Activated T-helper 2 cell treated with anti-CD3 and anti-CD28 coated beads, Interferon-gamma antibody, Interleukin-2, Interleukin-4, amounts not matched to agents 10 μg/mL and 5 μg/mL and 100 μg/mL, durations not matched to agents 14 hours and 24 hours and 36 hours (primary cell): ENCODE results near the gene SPP1. TPM values are rescaled to one million over a fixed set of nuclear protein-coding genes. Genes with fewer than 3 reads are reported as not detected.
"Not testable (repeated sequence)": the region's sequence is repeated elsewhere in the genome, so short reads cannot be mapped to it uniquely, and the experiment has no call there.

Source experiments
- DNase-seq: peaks from one replicate; pipeline ENCODE4 v3.0.0; 2021; ENCODE audit warnings: low spot score
- H3K27ac Mint-ChIP-seq: one replicate; pipeline ENCODE4 v1.8.0; 2021; ENCODE audit warnings: mixed read lengths
- H3K27me3 Mint-ChIP-seq: one replicate; pipeline ENCODE4 v1.8.0; 2021; ENCODE audit warnings: low read depth, mixed read lengths
- H3K36me3 Mint-ChIP-seq: one replicate; pipeline ENCODE4 v1.8.0; 2021; ENCODE audit warnings: low read depth, mixed read lengths
- H3K4me1 Mint-ChIP-seq: one replicate; pipeline ENCODE4 v1.8.0; 2021; ENCODE audit warnings: low read depth, mixed read lengths
- H3K4me3 Mint-ChIP-seq: one replicate; pipeline ENCODE4 v1.8.0; 2021; ENCODE audit warnings: low read depth, mild to moderate bottlenecking, moderate library complexity, mixed read lengths
- H3K9me3 Mint-ChIP-seq: one replicate; pipeline ENCODE4 v1.8.0; 2021; ENCODE audit warnings: mixed read lengths
- intact Hi-C: fragments of 100-400 bp; cut with micrococcal nuclease; formaldehyde crosslinking; loops from one replicate; pipeline ENCODE4 v1.15.1; 2023
- total RNA-seq: library from RNA; stranded (reverse); gene quantifications from 2 replicates; pipeline ENCODE4 v1.2.3, GENCODE V29; 2022

The SPP1 gene
- total RNA-seq, 1 donor from 2014 or later: 0.43 TPM

DNA sequence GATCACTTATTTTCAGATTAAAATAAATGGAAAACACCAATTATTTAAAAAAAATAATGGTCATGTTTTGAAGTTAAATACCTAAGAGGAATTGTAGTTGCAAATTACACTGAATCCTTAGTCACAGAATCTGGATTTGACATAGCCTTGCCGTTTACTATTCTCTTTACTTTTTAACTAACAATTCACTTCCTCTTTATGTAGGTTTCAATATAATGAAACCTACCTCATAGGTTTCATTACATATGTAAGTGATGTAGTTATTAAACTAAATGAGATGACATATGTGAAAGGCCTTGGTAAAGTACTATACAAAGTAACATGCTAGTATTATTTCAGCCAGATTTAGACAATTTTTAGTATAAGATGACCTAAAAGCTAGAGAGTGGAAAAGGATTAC is 6.5 kb downstream of the SPP1 start:
- peaks cover 36% of the 10 kb centered on the region for H3K27me3 Mint-ChIP-seq
- H3K4me3 Mint-ChIP-seq: no peak overlapping the region
- H3K9me3 Mint-ChIP-seq: no peaks in the 10 kb centered on the region
- no peaks in the 10 kb centered on the region for H3K36me3 Mint-ChIP-seq
- DNase-seq: no peak
- intact Hi-C loops: no loop called here
- no peaks in the 10 kb centered on the region for H3K4me1 Mint-ChIP-seq
- no peak overlapping the region for H3K27ac Mint-ChIP-seq

DNA sequence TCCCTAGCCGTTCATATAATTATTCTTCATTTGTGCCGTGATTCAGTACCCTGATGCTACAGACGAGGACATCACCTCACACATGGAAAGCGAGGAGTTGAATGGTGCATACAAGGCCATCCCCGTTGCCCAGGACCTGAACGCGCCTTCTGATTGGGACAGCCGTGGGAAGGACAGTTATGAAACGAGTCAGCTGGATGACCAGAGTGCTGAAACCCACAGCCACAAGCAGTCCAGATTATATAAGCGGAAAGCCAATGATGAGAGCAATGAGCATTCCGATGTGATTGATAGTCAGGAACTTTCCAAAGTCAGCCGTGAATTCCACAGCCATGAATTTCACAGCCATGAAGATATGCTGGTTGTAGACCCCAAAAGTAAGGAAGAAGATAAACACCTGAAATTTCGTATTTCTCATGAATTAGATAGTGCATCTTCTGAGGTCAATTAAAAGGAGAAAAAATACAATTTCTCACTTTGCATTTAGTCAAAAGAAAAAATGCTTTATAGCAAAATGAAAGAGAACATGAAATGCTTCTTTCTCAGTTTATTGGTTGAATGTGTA is 7.0 kb downstream of the SPP1 start:
- intact Hi-C loops: no loop called here
- no peaks in the 10 kb centered on the region for H3K4me1 Mint-ChIP-seq
- DNase-seq: no peak
- peaks cover 37% of the 10 kb centered on the region for H3K27me3 Mint-ChIP-seq
- H3K9me3 Mint-ChIP-seq: no peaks in the 10 kb centered on the region
- no peak overlapping the region for H3K4me3 Mint-ChIP-seq
- no peak overlapping the region for H3K27ac Mint-ChIP-seq
- no peaks in the 10 kb centered on the region for H3K36me3 Mint-ChIP-seq

DNA sequence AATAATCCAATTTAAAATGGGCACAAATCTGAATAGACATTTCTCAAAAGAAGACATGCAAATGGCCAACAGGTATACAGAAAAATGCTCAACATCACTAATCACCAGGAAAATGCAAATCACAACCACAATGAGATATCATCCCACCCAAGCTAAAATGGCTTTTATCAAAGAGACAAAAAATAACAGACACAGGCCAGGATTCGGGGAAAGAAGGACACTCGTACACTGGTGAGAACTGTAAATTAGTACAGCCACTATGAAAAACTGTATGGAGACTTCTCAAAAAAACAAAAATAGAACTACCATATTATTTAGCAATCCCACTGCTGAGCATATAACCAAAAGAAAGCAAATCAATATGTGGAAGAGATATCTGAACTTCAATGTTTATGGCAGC is 8.5 kb downstream of the SPP1 start:
- H3K4me3 Mint-ChIP-seq: no peak overlapping the region
- no peak overlapping the region for H3K27ac Mint-ChIP-seq
- intact Hi-C loops: loop anchor here (2.0 kb wide), 2 partner anchors 135 to 305 kb away; no protein-coding TSS in a partner anchor
- H3K4me1 Mint-ChIP-seq: no peaks in the 10 kb centered on the region
- no peak for DNase-seq
- H3K27me3 Mint-ChIP-seq: peaks cover 39% of the 10 kb centered on the region
- H3K9me3 Mint-ChIP-seq: no peaks in the 10 kb centered on the region
- H3K36me3 Mint-ChIP-seq: no peaks in the 10 kb centered on the region

DNA sequence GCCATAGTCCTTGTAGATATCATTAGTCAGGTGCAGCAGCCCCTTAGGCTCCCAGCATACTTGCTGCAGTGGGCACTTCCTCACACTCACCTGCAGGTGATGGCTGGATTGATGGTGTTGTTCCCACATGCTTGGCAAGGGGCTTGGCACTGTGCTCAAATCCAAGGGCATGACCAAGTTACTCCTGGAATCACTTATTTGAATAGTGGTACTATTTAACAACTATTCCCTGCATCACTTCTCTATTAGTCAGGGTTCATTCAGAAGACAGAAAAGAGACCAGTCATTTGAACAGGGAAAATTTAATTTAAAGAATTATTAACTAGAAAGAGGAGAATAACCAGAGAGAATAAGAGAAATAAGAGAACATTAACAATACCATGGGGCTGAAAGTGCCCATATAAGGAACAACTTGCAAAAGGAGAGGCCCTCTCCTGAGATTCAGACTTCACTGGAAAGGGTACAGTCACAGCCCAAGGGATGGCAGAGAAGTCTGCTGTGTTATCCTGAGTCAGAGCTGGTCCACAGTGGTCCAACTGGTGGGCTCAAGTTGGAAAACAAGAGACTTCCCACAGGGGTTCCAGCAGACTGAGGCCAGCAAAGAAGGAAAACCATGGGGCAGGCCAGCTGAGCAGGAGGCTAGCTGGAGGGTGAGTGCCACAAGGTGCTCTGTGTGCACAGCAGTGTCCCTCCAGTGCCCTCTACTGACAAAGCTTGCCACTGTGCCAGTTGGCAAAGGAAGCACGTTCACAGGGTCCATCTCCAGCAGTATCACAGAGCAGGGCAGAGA is 9.8 kb downstream of the SPP1 start:
- H3K27ac Mint-ChIP-seq: no peak overlapping the region
- H3K9me3 Mint-ChIP-seq: no peaks in the 10 kb centered on the region
- H3K4me1 Mint-ChIP-seq: peaks cover 8% of the 10 kb centered on the region
- H3K27me3 Mint-ChIP-seq: peaks cover 37% of the 10 kb centered on the region
- intact Hi-C loops: loop anchor here (2.0 kb wide), 2 partner anchors 136 to 306 kb away; no protein-coding TSS in a partner anchor
- no peak for DNase-seq
- no peak overlapping the region for H3K4me3 Mint-ChIP-seq
- H3K36me3 Mint-ChIP-seq: no peaks in the 10 kb centered on the region

DNA sequence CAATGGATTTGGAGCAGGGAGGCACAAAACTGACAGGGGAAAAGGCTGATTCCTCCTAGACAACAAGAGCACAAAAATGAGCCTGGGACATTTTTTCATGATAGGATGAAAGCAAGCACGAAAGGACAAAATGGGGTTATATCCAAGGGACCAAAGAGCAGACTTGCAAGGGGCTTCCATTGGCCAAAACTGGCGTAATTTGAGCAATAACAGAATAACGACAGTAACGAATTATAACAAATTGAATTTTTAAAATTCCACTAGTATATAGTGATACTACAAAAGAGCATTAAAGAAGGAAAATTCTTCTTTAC is 10.3 kb downstream of the SPP1 start:
- Mint-ChIP-seq H3K4me3 (no peak overlapping the region), H3K27ac (no peak overlapping the region), H3K36me3 (no peaks in the 10 kb centered on the region), H3K9me3 (no peaks in the 10 kb centered on the region), H3K27me3 (peaks cover 37% of the 10 kb centered on the region), H3K4me1 (peaks cover 11% of the 10 kb centered on the region)
- intact Hi-C loops: loop anchor here (2.0 kb wide), 2 partner anchors 137 to 307 kb away; no protein-coding TSS in a partner anchor
- no peak for DNase-seq

DNA sequence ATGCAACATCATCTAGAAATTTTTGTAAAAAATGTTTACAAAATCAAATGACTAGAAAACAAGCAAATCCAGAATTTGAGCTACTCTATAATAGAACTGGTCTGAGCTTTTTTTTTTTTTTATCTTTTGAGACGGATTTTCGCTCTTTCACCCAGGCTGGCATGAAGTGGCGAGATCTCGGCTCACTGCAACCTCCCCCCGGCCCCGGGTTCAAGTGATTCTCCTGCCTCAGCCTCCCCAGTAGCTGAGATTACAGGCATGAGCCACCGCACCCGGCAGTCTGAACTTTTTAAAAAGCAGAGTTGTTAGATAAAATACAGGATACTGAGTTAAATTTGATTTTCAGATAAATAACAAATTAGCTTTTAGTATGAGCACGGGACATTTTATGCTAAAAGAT is 11.0 kb downstream of the SPP1 start:
- Mint-ChIP-seq H3K36me3 (no peaks in the 10 kb centered on the region), H3K9me3 (no peaks in the 10 kb centered on the region), H3K4me3 (no peak overlapping the region), H3K27ac (no peak overlapping the region), H3K4me1 (peaks cover 16% of the 10 kb centered on the region), H3K27me3 (peaks cover 33% of the 10 kb centered on the region)
- no peak for DNase-seq
- intact Hi-C loops: no loop called here

DNA sequence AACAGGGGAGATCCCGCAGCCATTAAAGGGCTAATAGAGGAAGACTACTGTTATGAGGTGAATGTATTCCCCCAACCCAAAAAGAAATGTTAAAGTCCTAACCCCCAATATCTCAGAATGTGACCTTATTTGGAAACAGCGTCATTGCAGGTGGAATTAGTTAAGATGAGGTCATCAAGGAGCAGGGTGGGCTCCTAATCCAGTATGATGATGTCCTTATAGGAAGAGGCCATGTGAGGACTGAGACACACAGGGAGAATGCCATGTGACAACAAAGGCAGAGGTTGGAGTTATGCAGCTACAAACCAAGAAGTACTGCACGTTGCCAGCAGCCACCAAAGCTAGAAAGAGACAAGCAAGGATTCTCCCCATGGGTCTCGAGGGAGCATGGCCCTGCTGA is 14.3 kb downstream of the SPP1 start:
- no peak for DNase-seq
- no peak overlapping the region for H3K27ac Mint-ChIP-seq
- H3K4me1 Mint-ChIP-seq: peaks cover 30% of the 10 kb centered on the region
- H3K27me3 Mint-ChIP-seq: peaks cover 22% of the 10 kb centered on the region
- intact Hi-C loops: no loop called here
- no peak overlapping the region for H3K4me3 Mint-ChIP-seq
- no peaks in the 10 kb centered on the region for H3K36me3 Mint-ChIP-seq
- no peaks in the 10 kb centered on the region for H3K9me3 Mint-ChIP-seq

DNA sequence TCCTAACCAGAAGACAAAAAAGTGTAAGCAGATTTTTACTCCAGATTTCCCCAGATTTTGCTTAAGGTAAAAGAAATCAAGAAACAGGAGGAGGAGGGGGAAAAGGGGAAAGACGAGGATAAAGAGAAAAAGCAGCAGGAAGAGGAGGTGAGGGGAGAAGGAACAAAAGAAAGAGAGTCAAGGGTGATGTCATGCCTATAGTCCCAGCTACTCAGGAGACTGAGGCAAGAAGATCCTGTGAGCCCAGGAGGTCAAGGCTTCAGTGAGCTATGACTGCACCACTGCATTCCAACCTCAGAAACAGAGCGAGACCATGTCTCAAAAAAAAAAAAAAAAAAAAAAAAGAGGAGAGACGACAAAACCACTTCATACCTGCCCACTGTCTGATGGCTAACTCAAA is 19.9 kb downstream of the SPP1 start:
- intact Hi-C loops: no loop called here
- DNase-seq: no peak
- H3K9me3 Mint-ChIP-seq: no peaks in the 10 kb centered on the region
- H3K27ac Mint-ChIP-seq: no peak overlapping the region
- no peak overlapping the region for H3K4me3 Mint-ChIP-seq
- no peaks in the 10 kb centered on the region for H3K36me3 Mint-ChIP-seq
- H3K27me3 Mint-ChIP-seq: peaks cover 26% of the 10 kb centered on the region
- peaks cover 21% of the 10 kb centered on the region for H3K4me1 Mint-ChIP-seq

DNA sequence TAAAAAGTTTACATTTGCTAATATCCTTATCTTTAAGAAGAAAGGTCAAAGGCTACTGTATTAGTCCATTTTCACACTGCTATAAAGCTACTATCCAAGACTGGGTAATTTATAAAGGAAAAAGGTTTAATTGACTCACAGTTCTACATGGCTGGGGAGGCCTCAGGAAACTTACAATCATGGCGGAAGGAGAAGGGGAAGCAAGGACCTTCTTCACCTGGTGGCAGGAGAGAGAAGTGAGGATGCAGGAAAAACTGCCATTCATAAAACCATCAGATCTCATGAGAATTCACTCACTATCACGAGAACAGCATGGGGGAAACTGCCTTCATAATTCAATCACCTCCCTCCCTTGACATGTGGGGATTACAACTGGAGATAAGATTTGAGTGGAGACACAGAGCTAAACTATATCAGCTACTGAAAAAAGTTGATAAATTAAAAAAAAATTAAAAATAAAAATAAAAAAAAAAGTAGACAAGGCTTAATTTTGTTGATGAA is 23.7 kb downstream of the SPP1 start:
- H3K4me1 Mint-ChIP-seq, H3K36me3 Mint-ChIP-seq: not testable (repeated sequence)

DNA sequence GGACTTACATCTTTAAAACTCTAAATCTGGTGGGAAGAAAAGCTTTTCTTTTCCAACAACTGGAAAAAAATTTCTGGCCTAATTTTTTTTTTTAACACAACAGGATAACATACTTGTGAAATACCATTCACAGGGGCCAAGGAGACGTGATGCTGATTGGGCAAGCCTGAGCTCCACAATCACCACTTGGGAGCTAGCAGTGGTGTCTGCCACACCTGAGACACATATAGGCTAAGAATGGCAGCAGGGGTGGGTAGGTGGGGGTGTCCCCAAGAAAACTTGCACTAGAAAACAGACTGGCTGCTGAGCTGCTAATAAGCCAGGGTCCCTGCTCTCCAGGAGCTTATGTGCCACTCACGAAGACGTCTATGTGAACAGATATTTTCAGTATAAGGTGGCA is 26.4 kb downstream of the SPP1 start:
- H3K9me3 Mint-ChIP-seq: no peaks in the 10 kb centered on the region

More for the DNA sequence above, 23.7 kb downstream of the SPP1 start:
- H3K4me3 Mint-ChIP-seq, intact Hi-C loops, H3K27ac Mint-ChIP-seq, H3K9me3 Mint-ChIP-seq, DNase-seq: not testable (repeated sequence)
- peaks cover 34% of the 10 kb centered on the region for H3K27me3 Mint-ChIP-seq

DNA sequence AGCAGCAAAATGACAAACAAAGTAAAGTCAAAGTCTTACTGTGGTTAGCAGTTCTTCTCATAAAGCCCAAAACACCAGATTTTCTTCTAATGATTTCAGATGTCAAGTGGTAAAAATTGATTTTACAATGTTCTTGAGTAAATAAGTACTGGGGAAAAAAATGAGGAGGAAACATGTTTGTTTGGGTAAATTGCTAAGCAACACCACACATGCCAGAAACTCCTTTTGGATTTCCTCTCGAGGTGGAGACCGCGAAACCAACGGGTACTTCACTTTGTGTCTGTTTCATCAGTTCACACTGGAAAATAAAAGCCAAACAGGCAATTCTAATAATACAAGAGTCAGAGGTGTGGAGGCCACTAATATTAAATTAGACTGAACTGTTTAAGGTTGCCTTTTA is 27.3 kb downstream of the SPP1 start:
- Mint-ChIP-seq H3K4me3 (no peak overlapping the region), H3K36me3 (no peaks in the 10 kb centered on the region), H3K9me3 (no peaks in the 10 kb centered on the region), H3K27me3 (peaks cover 34% of the 10 kb centered on the region), H3K27ac (no peak overlapping the region), H3K4me1 (peaks cover 6% of the 10 kb centered on the region)
- DNase-seq: no peak
- intact Hi-C loops: loop anchor here (10.0 kb wide), 3 partner anchors 282 to 592 kb away; partner anchors contain the start of genes HERC3, HERC6 and PPM1K

More for the DNA sequence above, 26.4 kb downstream of the SPP1 start:
- intact Hi-C loops: loop anchor here (10.0 kb wide), 3 partner anchors 283 to 593 kb away; partner anchors contain the start of genes HERC3, HERC6 and PPM1K
- Mint-ChIP-seq H3K4me3 (no peak overlapping the region), H3K27me3 (peaks cover 35% of the 10 kb centered on the region), H3K36me3 (no peaks in the 10 kb centered on the region), H3K27ac (no peak overlapping the region), H3K4me1 (peaks cover 5% of the 10 kb centered on the region)
- DNase-seq: no peak

DNA sequence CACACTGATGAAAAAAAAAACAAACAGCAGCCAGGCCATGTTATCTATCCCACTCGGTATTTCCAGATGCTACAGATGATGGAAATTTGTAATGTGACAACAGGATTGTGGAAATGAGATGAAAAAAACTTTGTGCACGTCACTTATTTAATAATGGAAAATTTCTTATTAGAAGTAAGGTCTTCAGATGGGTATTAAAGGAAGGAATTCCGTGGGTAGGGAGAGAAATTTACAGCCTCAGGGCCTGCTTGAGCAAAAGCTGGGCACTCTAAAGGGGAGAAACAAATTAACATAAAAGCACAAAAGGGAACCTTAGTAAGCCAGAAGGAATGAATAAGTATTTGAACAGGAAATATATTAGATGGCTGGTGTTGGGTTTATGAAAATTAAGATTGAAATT is 27.7 kb downstream of the SPP1 start:
- Mint-ChIP-seq H3K36me3 (no peaks in the 10 kb centered on the region), H3K27ac (no peak overlapping the region), H3K4me3 (no peak overlapping the region), H3K9me3 (no peaks in the 10 kb centered on the region), H3K27me3 (peaks cover 32% of the 10 kb centered on the region), H3K4me1 (peaks cover 6% of the 10 kb centered on the region)
- intact Hi-C loops: loop anchor here (10.0 kb wide), 3 partner anchors 282 to 592 kb away; partner anchors contain the start of genes HERC3, HERC6 and PPM1K
- no peak for DNase-seq

DNA sequence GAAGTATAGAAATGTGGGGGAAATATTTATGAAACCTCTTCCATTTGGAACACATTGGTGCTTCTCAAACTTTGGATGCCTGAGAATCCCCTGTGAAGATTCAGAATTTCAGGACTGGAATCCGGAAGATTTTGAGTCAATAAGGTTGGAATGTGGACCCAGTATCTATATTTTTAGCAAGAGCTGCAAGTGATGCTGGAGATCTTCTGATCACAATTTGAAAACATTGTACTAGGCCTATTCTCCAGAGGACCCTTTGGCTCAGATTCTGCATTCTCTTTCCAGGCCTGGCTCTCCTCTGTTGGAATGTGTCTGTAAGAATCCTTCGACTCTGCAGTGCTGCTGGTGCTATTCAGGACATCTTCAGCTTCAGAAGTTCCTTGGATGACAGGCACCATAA is 29.6 kb downstream of the SPP1 start:
- Mint-ChIP-seq H3K27me3 (peaks cover 26% of the 10 kb centered on the region), H3K4me3 (no peak overlapping the region), H3K36me3 (peaks cover 5% of the 10 kb centered on the region), H3K27ac (no peak overlapping the region), H3K4me1 (peaks cover 15% of the 10 kb centered on the region), H3K9me3 (no peaks in the 10 kb centered on the region)
- intact Hi-C loops: loop anchor here (10.0 kb wide), 3 partner anchors 280 to 590 kb away; partner anchors contain the start of genes HERC3, HERC6 and PPM1K
- no peak for DNase-seq
